HG03135 (cell line): ENCODE results near the gene ADCY2.

Experiments
- ATAC-seq: cut with Tn5 transposase; IDR thresholded peaks from one replicate; pipeline ENCODE4 v1.9.1; 2021; ENCODE audit warnings: mild to moderate bottlenecking, moderate library complexity; ENCODE audit not compliant: unreplicated experiment

ADCY2 gene

GRCh38 chr5:7500256-7500655, 104.3 kb downstream of the ADCY2 start:
- ATAC-seq = no peak

GRCh38 chr5:7501061-7501460, 105.1 kb downstream of the ADCY2 start:
- no peak for ATAC-seq

DNA sequence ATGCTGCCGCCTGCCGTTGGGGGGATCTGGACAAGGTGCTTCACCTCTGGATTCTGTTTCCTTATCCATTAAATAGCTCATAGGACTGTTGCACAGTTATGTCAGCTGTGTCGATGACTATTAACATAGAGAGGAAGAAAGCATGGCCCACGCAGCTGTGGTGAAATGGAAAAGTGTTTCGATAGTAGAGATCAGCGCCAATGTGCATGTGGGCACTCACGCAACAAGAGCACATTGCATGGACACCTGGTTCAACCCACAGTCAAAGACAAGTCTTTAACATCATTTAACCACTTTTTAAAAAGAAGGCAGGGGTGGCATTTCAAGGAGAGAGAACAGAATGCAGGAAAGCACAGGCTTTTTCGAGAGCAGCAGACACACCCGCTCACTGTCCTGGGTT, 107.6 kb downstream of the ADCY2 start:
- no peak for ATAC-seq

DNA sequence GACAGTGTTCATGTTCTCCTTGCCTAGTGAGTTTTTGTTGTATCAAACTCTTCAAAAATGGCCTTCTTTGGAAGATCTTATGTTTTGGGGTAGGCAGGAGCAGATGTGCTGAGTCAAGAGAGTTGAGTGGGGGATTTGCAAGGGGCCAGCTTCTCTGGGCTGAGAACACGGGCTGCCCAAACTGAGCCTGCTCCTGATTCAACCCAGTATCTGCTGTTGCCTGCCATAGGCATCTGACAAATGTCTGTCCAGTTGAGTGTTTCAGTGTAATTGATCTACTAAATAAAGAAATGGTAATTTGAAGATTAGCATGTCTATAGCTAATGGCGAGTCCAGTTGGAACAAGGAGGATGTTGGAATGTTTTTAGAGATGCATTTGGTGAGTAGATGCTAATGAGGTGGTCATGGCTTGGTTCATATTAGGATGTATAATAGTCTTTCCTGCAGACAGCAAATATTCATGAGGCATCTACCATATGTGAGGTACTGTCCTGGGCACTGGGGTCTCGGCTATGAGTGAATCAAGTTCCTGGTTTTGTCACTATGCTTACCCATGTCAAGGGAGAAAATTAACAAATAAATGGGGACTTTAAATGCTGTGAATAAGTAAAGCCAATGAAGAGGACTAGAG, 119.5 kb downstream of the ADCY2 start:
- no peak for ATAC-seq

DNA sequence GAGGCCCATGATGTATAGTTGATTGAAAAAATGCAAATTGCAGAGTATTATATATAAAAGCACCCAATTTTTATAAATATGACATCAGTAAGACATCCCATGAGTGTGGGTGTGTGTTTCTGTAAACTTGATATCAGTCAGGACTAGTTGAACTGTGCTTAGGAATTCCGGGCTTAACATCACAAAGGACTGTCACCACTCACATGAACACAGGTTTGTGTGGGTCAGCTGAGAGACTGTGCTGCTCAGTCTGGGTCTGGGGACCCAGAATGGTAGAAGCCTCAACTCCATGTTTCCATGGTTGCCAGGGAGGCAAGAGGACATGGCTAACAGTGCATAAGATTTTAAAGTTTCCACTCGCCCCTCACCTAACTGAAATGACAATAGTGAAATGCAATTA, 120.3 kb downstream of the ADCY2 start:
- ATAC-seq = no peak

GRCh38 chr5:7517006-7517405, 121.1 kb downstream of the ADCY2 start:
- ATAC-seq = no peak

DNA sequence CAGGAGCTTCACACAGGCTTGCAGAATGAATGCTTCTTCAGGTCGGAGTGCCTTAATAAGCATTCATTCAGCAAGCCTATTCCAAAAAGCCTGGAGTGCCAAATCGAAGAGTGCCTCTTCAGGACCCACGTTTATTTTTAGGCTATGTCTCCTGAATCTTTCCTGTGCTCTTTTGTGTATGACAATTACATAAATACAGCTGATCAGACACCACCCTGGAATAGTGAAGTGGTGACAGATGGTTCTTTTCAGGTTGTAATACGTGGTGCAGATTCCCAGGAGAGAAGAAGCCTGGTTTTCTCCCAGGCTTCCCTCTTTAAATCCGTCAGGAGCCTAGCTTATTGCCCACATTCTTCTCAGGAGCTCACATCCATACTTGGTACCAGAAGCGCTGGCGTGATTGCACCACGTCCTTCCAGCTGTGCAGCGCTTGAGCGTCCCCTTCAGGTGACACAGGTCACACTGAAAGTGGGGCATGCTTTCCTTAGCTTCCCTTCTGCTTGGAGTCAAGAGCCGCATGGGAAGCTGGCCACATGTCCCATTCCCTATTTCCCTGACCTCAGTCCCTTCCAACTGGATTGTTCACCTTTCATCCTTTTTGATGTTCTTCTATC, 123.1 kb downstream of the ADCY2 start:
- ATAC-seq = no peak

GRCh38 chr5:7519564-7519963, 123.6 kb downstream of the ADCY2 start:
- no peak for ATAC-seq

- ATAC-seq = no peak
These were observed 133.9 kb downstream of the ADCY2 start for GRCh38 chr5:7529880-7530279.

- ATAC-seq = no peak
These were observed 138.0 kb downstream of the ADCY2 start for GRCh38 chr5:7533941-7534340.

DNA sequence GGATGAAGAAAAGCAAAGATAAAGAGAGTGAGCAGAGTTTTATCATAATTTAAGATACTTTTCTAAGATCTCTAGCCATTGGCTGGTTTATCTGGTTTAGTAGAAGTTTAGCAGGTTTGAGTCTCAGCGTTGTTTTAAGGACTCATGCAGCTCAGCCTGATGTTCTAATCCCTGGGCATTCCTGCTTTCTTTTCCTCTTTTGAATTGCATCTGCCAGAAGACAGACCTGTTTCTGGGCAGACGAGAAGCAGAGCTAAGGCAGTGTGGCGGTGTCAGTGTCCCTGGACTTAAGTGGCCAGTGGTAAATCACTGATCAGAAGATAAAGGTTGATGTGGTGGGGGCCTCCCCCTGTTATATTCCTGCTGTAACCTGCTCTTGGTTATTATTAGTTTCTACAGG, 138.6 kb downstream of the ADCY2 start:
- no peak for ATAC-seq

DNA sequence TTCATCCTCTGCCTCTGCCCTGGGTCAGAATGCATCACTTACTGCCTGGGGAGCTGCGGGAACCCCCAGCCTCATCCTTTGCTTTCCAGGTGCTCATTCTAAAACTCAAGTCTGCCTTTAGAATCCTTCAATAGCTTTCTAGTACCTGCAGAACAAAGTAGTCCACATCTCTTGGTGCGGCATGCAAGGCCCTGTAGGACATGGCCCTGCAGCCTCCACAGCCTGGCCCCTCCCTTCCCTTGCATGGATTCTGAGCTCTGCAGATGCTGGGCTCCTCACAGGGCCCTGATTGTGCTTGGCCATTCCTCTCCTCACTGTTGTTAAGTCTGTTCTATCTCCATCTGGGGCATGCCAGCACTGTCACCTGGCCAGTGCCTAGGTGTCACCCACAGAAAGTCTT, 141.6 kb downstream of the ADCY2 start:
- no peak for ATAC-seq

GRCh38 chr5:7539571-7539970, 143.6 kb downstream of the ADCY2 start:
- no peak for ATAC-seq

GRCh38 chr5:7540736-7541485, 145.0 kb downstream of the ADCY2 start:
- ATAC-seq = no peak

- no peak for ATAC-seq
These were observed 146.0 kb downstream of the ADCY2 start for GRCh38 chr5:7541898-7542297.

- ATAC-seq = no peak
These were observed 150.6 kb downstream of the ADCY2 start for GRCh38 chr5:7546555-7546954.

GRCh38 chr5:7548596-7548995, 152.7 kb downstream of the ADCY2 start:
- no peak for ATAC-seq

- ATAC-seq = no peak
These were observed 169.6 kb downstream of the ADCY2 start for GRCh38 chr5:7565559-7565958.

GRCh38 chr5:7576023-7576715, 180.2 kb downstream of the ADCY2 start:
- ATAC-seq = no peak

DNA sequence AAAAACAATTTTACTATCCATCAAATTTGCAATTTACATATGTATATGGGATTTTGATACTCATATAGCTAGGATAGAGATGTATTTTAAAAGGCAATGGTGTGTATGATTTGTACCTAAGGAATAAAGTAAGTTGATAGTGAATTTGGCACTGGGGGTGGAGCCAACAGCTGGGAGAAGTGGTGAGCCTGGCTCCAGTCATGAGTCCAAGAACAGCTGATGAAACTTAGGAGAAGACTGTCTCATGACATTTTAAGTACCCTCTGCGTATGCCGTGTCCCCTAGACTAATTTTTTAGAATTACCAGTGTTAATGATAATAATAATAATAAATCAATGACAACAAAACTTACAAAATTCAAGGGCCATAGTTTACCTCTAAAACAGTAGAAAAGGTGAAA, 181.4 kb downstream of the ADCY2 start:
- ATAC-seq = no peak

GRCh38 chr5:7578071-7578470, 182.1 kb downstream of the ADCY2 start:
- ATAC-seq = no peak

DNA sequence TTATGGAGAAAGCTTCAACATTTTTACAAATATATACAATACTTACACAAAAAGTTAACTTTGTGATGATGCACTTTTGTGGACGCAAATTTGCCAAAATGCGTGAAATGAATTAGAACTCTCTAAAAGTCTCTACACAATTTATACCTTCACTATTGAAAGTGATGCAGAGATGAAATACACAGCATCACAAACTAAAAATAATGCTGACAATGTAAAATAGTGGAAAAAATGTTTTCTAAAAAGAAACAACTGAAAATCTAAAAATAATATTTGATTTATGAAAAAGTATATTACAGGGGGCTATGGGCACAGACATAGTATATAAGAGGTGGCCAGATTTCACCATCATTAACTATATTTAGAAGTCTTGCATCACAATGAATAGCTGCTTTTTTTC, 188.8 kb downstream of the ADCY2 start:
- ATAC-seq = no peak
